ENCODE results near the gene FKBP14. TPM values are rescaled to one million over a fixed set of nuclear protein-coding genes. Genes with fewer than 3 reads are reported as not detected.

The FKBP14 gene, protein sequence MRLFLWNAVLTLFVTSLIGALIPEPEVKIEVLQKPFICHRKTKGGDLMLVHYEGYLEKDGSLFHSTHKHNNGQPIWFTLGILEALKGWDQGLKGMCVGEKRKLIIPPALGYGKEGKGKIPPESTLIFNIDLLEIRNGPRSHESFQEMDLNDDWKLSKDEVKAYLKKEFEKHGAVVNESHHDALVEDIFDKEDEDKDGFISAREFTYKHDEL
- total RNA-seq: 18.6 and 27.9 TPM in 2 replicates

DNA sequence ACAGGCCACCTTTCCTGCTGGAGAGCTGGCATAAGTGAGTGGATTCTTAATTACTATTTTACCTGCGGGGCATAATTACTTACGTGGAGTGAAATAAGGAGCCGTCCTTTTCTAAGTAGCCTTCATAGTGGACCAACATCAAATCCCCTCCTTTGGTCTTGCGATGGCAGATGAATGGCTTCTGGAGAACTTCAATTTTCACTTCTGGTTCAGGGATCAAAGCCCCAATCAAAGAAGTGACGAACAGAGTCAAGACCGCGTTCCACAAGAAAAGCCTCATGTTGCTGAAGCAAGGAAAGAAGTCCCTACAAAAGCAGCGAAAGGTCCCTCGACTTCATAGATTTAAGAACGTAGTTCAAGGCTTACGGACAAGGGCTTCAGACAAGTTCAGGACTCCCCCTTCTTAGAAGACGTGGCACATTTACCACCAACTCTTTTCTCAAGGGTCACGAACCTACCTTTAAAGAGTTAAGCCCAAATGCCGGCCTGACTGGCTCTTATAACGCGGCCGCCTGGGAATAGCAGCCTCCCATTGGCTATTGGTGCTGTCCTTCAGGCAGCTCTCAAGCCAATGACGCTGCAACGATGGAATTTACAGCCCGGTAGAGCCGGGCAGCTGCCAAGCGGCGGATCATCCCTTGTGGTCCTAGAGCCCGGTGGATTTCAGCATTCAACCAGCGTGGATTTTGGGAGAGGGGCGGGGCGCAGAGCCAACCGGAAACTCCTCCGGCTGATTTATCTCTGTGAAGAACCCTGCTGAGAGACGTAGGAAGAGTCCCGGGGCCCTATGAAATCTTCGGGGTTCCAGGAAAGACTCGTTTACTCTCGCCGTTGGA is at the start of gene FKBP14:
TSS of gene FKBP14 (minus strand) at position 474 of the 836 bp plus-strand sequence. CDS start at position 280, 194 bp downstream.

DNA sequence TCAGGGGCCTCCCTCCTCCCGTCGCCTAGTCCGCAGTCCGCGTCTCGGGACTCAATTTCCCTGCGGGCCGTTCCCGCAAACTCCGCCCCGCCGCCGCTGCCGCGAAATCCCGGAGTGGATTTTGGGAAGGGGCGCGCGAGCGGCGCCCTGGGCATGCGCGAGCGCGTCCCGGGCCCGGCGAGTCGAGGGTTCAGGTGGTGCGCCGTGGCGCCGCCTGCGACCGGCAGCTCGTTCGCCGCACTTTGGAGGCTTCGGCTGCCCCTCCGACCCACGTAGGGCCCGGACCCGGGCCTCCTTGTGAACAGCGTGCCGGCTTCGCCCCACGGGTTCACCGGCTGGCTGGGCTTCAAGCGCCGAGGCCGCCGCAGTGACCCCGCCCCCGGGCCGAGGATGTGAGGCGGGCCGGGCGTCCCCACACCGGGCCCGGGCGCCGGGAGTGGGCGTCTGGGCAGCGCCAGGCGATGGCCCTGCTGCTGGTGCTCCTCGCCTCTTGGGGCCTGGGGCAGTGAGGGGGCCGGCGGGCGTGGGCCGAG is 1.8 kb upstream of the FKBP14 start, which contains the start of gene PLEKHA8:
TSS of gene PLEKHA8 (plus strand) at position 197 of the 533 bp plus-strand sequence. CDS start 351 bp downstream, outside the sequence.

DNA sequence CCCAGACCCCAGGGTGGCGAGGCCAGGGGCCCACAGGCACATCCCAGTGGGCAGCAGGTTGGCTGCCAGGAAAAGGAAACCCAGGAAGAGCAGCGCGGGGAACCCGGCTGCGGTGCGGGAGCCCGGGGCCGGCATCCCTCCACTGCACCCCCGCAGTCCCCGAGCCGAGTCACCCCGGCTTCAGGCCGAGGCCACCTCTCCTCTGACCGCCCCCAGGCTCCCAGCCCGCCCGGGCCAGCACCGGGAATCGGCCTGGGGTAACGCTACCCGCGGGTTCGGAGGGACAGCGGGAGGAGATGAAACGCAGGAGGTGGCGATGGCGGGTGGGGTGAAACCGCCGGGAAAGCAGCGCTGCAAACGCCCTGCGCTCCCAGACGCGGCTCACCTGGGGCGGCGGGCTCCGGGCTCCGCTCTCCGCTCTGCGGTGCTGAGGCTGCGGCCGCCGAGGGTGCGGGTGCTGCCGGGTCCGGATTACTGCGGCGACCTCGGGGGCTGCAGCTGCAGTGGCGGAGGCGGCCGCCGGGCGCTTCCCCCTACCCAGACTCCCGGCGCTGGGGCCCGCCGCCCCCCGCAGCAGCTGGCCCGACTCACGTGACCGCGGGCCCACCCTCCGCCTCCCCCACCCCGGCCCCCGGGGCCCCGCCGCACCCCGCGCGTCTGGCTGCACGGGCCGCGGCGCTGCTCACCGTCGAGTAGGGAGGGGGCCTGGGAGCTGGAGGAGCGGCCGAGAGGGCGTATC is 37.1 kb downstream of the FKBP14 start, which contains the start of gene SCRN1:
TSS of gene SCRN1 (minus strand) at position 545 of the 739 bp plus-strand sequence. CDS start 20,734 bp downstream, outside the sequence.

Other genes starting within 250 kb of the FKBP14 start
- gene WIPF3, start 220.2 kb downstream of the FKBP14 start, total RNA-seq: 0.17 TPM in 1 of 2 replicates, not detected in the other
- 80.6 and 92.5 TPM in 2 replicates for gene SCRN1, start 36.9 kb downstream of the FKBP14 start, total RNA-seq
- gene PLEKHA8, start 1.7 kb upstream of the FKBP14 start, total RNA-seq: 6.7 and 7.9 TPM in 2 replicates
- 16.1 and 27.5 TPM in 2 replicates for gene MTURN, start 108.3 kb upstream of the FKBP14 start, total RNA-seq

All from pericardium fibroblast (primary cell).